Measurements from ENCODE around the gene TRIM47. TPM values are rescaled to one million over a fixed set of nuclear protein-coding genes. Genes with fewer than 3 reads are reported as not detected.

Gene TRIM47
- total RNA-seq, 1 donor from 2014 or later = 68.2 TPM

- no peak for DNase-seq (ENCODE audit: low spot score)
Observed at GRCh38 chr17:75846692-75847613, 31.4 kb downstream of the TRIM47 start.

GRCh38 chr17:75845933-75846691, 32.3 kb downstream of the TRIM47 start:
- no peak for DNase-seq (ENCODE audit: low spot score)

GRCh38 chr17:75845058-75845711, 33.2 kb downstream of the TRIM47 start:
- DNase-seq (ENCODE audit: low spot score) = peak; percentile 88

- peak; percentile 85 for DNase-seq (ENCODE audit: low spot score)
Observed at GRCh38 chr17:75844530-75845057, 33.8 kb downstream of the TRIM47 start.

GRCh38 chr17:75843577-75844529, 34.5 kb downstream of the TRIM47 start, which contains the start of gene UNC13D:
TSS of gene UNC13D (minus strand) at chr17:75844404. CDS start at chr17:75844337, 67 bp downstream.
- DNase-seq (ENCODE audit: low spot score) = no peak

GRCh38 chr17:75842963-75843576, 35.3 kb downstream of the TRIM47 start:
- DNase-seq (ENCODE audit: low spot score) = no peak

- no peak for DNase-seq (ENCODE audit: low spot score)
Observed at GRCh38 chr17:75842411-75842810, 36.0 kb downstream of the TRIM47 start.

GRCh38 chr17:75840799-75841164, 37.6 kb downstream of the TRIM47 start:
- no peak for DNase-seq (ENCODE audit: low spot score)

GRCh38 chr17:75839942-75840798, 38.2 kb downstream of the TRIM47 start:
- no peak for DNase-seq (ENCODE audit: low spot score)

GRCh38 chr17:75838410-75838809, 40.0 kb downstream of the TRIM47 start:
- DNase-seq (ENCODE audit: low spot score) = no peak

- no peak for DNase-seq (ENCODE audit: low spot score)
Observed at GRCh38 chr17:75837899-75838298, 40.5 kb downstream of the TRIM47 start.

GRCh38 chr17:75836605-75837004, 41.8 kb downstream of the TRIM47 start:
- DNase-seq (ENCODE audit: low spot score) = no peak

GRCh38 chr17:75835654-75835987, 42.8 kb downstream of the TRIM47 start:
- DNase-seq (ENCODE audit: low spot score) = no peak

GRCh38 chr17:75834928-75835653, 43.3 kb downstream of the TRIM47 start:
- DNase-seq (ENCODE audit: low spot score) = no peak

GRCh38 chr17:75834279-75834920, 44.0 kb downstream of the TRIM47 start:
- no peak for DNase-seq (ENCODE audit: low spot score)

- no peak for DNase-seq (ENCODE audit: low spot score)
Observed at GRCh38 chr17:75832652-75833400, 45.6 kb downstream of the TRIM47 start.

- DNase-seq (ENCODE audit: low spot score) = peak; percentile 56
Observed at GRCh38 chr17:75832164-75832651, 46.2 kb downstream of the TRIM47 start.
